Omental fat pad (tissue), 4 donors: ENCODE results near the gene ARHGAP42. TPM values are rescaled to one million over a fixed set of nuclear protein-coding genes. Genes with fewer than 3 reads are reported as not detected.
"Not testable (repeated sequence)": the region's sequence is repeated elsewhere in the genome, so short reads cannot be mapped to it uniquely, and the experiment has no call there.

Experiments
- ATAC-seq: fragments of 150-250 bp; one replicate; pipeline ENCODE4 v1.9.1; 2016; ENCODE audit warnings: mild to moderate bottlenecking, moderate library complexity; ENCODE audit not compliant: low FRiP score
- DNase-seq: peaks from one replicate; pipeline ENCODE4 v3.0.0-alpha.2; 2019; ENCODE audit warnings: low spot score
- total RNA-seq, 4 donors: library from RNA; depleted of rRNA; stranded (reverse); fragments of >200 nt; gene quantifications; one replicate each; pipeline ENCODE4 v1.1.0, GENCODE V29; 2016
- TF ChIP-seq, protein P1 (sequence below), 3 donors: fragments of 450-650 bp; IDR thresholded peaks; one replicate each; pipeline ENCODE4 v1.5.1; 2016 to 2017; ENCODE audit warnings: antibody characterized with exemption in 3 of 3, mild to moderate bottlenecking in 3 of 3, moderate library complexity in 2 of 3

ARHGAP42 gene
- total RNA-seq, 4 donors from 2014 or later, result 9.6 to 47.4 (median 15.7) TPM

DNA sequence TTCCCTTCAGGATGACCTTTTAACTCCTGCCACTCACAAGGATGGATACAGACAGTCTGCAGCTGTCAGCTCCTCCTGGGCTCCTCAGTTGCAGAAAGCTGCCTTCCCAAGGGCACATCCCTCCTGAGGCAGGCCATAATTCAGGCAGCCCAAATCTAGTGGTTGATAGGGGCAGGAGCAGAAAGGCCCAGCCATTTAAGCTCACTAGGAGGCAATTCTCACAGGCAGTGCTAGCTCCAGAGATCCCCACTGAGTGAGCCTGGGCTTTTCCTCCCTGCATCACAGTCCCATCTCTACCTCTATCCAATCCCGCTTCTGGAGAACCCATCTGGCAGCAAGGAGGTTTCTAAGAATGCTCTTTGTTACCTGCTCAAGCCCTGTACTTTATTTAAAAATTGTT lies 200.6 kb downstream of the ARHGAP42 start:
- ATAC-seq (no peak), DNase-seq (no peak)
- TF ChIP-seq, protein P1, sequence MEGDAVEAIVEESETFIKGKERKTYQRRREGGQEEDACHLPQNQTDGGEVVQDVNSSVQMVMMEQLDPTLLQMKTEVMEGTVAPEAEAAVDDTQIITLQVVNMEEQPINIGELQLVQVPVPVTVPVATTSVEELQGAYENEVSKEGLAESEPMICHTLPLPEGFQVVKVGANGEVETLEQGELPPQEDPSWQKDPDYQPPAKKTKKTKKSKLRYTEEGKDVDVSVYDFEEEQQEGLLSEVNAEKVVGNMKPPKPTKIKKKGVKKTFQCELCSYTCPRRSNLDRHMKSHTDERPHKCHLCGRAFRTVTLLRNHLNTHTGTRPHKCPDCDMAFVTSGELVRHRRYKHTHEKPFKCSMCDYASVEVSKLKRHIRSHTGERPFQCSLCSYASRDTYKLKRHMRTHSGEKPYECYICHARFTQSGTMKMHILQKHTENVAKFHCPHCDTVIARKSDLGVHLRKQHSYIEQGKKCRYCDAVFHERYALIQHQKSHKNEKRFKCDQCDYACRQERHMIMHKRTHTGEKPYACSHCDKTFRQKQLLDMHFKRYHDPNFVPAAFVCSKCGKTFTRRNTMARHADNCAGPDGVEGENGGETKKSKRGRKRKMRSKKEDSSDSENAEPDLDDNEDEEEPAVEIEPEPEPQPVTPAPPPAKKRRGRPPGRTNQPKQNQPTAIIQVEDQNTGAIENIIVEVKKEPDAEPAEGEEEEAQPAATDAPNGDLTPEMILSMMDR (IDR thresholded peaks at IDR 0.05), result no peak

DNA sequence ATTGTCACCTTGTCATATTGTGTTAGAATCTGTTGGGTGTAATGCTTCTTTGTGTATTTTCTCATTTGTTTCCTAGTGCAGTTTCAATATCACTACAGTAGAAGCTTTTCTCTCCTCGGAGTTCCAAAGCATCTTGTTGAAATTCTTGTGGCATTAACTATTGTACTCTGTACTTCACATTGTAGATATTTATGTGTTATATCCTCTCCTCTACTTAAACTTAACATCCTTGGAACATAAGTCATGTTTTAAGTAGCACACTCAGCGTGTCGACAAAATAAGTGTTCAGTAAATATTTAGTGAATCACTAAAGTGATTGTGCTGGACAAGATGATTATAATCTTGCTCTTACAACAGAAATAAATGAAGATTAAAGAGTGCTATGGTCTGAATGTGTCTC lies 201.7 kb downstream of the ARHGAP42 start:
- DNase-seq (no peak), ATAC-seq (no peak)
- TF ChIP-seq, protein P1 (IDR thresholded peaks at IDR 0.05), result no peak

DNA sequence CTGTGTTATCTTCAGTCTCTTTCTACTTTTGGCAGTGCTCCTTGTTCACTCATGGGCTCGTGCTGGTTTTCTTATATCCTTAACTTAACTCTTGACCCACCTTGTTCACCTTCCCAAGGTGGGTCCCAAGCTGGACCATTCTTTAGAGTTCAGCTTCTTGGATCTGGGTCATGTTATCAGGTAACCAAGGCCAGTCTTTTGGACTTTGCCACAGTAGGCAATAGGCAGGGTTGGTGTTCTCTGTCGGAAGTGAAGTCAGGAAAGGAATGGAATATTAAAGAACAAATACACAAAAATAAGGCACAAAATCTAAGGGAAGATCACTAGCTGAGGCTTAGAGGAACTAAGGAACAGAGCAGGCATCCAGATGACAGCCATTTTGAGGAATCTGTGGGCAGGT lies 202.7 kb downstream of the ARHGAP42 start:
- DNase-seq, result no peak
- TF ChIP-seq, protein P1 (IDR thresholded peaks at IDR 0.05), result no peak
- ATAC-seq, result no peak

DNA sequence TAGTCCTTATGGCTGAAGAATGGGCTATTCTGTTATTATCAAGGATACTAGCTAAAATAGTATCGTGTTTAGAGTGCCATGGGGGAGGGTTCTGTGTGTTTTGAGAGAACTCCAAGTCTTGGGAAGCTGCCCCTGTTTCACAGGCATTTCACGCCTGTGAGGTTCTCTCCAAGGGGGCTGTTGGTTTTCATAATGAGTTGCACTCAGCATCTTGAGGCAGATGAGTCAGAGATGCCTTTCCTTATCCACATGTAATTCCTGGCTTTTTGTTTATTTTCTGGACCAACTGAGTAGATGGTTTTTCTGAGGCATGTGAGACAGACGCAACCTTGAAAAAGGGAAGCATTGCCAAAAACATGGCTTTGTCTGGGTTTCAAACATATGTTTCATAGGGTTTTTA lies 203.7 kb downstream of the ARHGAP42 start:
- ATAC-seq, result no peak
- TF ChIP-seq, protein P1 (IDR thresholded peaks at IDR 0.05), result no peak
- no peak for DNase-seq

DNA sequence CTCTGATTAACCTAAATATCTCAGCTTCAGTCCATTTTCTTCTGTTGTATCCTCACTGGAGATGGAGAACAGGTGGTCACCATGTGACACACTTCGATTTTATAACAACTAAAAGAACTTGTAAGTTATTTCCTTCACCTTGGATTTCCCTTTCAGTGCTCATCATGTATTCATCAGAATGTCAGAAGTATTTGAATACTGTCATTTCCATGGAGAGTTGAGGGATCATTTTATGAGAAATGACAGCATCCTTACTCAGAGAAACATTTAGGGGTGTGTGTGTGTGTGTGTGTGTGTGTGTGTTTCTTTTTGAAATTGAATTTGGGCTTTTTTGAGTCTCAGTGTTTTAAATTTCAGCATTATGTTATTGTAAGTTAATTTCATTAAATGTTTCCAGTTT lies 205.8 kb downstream of the ARHGAP42 start:
- no peak for DNase-seq
- ATAC-seq, result no peak
- TF ChIP-seq, protein P1 (IDR thresholded peaks at IDR 0.05), result no peak

DNA sequence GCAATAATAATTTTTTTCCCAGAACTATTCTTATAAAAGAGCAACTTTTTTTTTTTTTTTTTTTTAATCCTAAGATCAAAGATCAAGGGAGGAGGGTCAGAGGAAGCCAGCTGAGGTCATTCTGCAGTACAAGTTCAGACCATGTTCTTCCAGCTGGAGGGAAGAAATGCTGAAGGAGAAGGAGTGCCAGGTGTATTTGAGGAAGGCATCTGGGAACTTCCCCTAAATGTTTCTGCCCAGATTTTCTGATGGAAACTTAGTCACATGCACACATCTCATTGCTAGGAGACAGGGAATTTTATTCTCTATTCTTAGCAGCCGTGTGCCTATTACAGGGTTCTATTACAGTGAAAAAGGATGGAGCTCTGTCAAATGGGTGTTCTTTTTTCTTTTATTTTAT lies 208.4 kb downstream of the ARHGAP42 start:
- TF ChIP-seq, protein P1 (IDR thresholded peaks at IDR 0.05), result no peak
- DNase-seq (no peak), ATAC-seq (no peak)

DNA sequence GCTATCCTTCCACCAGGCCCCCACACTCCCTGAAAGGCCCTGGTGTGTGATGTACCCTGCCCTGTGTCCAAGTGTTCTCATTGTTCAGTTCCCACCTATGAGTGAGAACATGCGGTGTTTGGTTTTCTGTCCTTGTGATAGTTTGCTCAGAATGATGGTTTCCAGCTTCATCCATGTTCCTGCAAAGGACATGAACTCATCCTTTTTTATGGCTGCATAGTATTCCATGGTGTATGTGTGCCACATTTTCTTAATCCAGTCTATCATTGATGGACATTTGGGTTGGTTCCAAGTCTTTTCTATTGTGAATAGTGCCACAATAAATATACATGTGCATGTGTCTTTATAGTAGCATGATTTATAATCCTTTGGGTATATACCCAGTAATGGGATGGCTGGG lies 208.9 kb downstream of the ARHGAP42 start:
- ATAC-seq, DNase-seq: not testable (repeated sequence)

DNA sequence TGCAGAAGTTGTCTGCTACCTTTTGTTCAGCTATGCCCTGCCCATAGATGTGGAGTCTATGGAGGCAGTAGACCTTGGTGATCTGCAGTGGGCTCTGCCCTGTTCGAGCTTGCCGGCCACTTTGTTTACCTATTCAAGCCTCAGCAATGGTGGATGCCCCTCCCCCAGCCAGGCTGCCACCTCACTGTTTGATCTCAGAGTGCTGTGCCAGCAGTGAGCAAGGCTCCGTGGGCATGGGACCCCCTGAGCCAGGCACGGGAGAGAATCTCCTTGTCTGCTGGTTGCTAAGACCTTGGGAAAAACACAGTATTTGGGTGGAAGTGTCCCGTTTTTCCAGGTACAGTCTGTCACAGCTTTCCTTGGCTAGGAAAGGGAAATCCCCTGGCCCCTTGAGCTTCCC lies 214.4 kb downstream of the ARHGAP42 start:
- not testable (repeated sequence) for ATAC-seq, DNase-seq
